Activated naive CD4-positive, alpha-beta T cell treated with anti-CD3 and anti-CD28 coated beads, Interleukin-2, amount 50 U/mL, for 72 hours (primary cell): ENCODE measurements around the gene ASPG. TPM values are rescaled to one million over a fixed set of nuclear protein-coding genes. Genes with fewer than 3 reads are reported as not detected.

ENCODE experiments used
- total RNA-seq, 2 donors: library from RNA; stranded (reverse); gene quantifications; one replicate each; pipeline ENCODE4 v1.2.3, GENCODE V29; 2022

Gene ASPG
- total RNA-seq, 2 donors from 2014 or later, result not detected

Other genes with a start within 250 kb of the ASPG start
- gene PPP1R13B, start 238.1 kb upstream of the ASPG start, total RNA-seq, result 10 to 100 TPM; 11.7 to 12.1 TPM
- gene TDRD9, start 157.2 kb upstream of the ASPG start, total RNA-seq, result under 1 TPM; 0.10 to 0.68 TPM
- gene RD3L, start 143.2 kb upstream of the ASPG start, total RNA-seq, result not detected
- gene KIF26A, start 52.9 kb downstream of the ASPG start, total RNA-seq, result under 1 TPM in 1 of 2 donors, not detected in 1; 0.43 TPM